HEK293 (cell line): ENCODE measurements around the gene NTN3.
A peak's percentile ranks its signal among the peaks of the same experiment; 100 is the strongest.

Experiments used
- KLF10 ChIP-seq: fragments of 450-650 bp; IDR thresholded peaks from 2 replicates; pipeline ENCODE4 v1.5.1; 2018; ENCODE audit warnings: missing biosample characterization, mild to moderate bottlenecking, missing genetic modification characterization
- OSR2 ChIP-seq: fragments of 450-650 bp; formaldehyde crosslinking; IDR thresholded peaks from 2 replicates; pipeline ENCODE4 v1.5.1; 2016; ENCODE audit warnings: missing biosample characterization, missing genetic modification characterization
- YY1 ChIP-seq: fragments of 450-650 bp; formaldehyde crosslinking; IDR thresholded peaks from 2 replicates; pipeline ENCODE4 v1.5.1; 2018; ENCODE audit warnings: missing biosample characterization, missing genetic modification characterization
- ZNF155 ChIP-seq: fragments of 450-650 bp; formaldehyde crosslinking; IDR thresholded peaks from 2 replicates; pipeline ENCODE4 v1.5.1; 2016; ENCODE audit warnings: missing biosample characterization, missing genetic modification characterization
- ZNF274 ChIP-seq, 2 experiments: fragments of 200-500 bp in 1 of 2; fragments of 450-650 bp in 1 of 2; sonication (Bioruptor generic) in 1 of 2; formaldehyde crosslinking in 1 of 2; IDR thresholded peaks; 2 replicates each; pipeline versions ENCODE4 v1.5.1 to v1.6.1; 2014 to 2016; ENCODE audit warnings: borderline replicate concordance in 1 of 2, inconsistent platforms in 1 of 2, low read length in 1 of 2, missing biosample characterization in 1 of 2, missing genetic modification characterization in 1 of 2
- ZNF830 ChIP-seq: fragments of 450-650 bp; IDR thresholded peaks from 2 replicates; pipeline ENCODE4 v1.5.0; 2018; ENCODE audit warnings: missing biosample characterization, missing genetic modification characterization, low read depth, mild to moderate bottlenecking, moderate library complexity
- TF ChIP-seq, protein P1 (sequence below): fragments of 450-650 bp; formaldehyde crosslinking; IDR thresholded peaks from 2 replicates; pipeline ENCODE4 v1.5.1; 2016; ENCODE audit warnings: missing biosample characterization, missing genetic modification characterization
- TF ChIP-seq, protein P2 (sequence below): fragments of 450-650 bp; formaldehyde crosslinking; IDR thresholded peaks from 2 replicates; pipeline ENCODE4 v1.5.1; 2016; ENCODE audit warnings: missing biosample characterization, missing genetic modification characterization, low read depth
- TF ChIP-seq, protein P3 (sequence below): fragments of 450-650 bp; formaldehyde crosslinking; IDR thresholded peaks from 2 replicates; pipeline ENCODE4 v1.5.1; 2016; ENCODE audit warnings: missing biosample characterization, missing genetic modification characterization

DNA sequence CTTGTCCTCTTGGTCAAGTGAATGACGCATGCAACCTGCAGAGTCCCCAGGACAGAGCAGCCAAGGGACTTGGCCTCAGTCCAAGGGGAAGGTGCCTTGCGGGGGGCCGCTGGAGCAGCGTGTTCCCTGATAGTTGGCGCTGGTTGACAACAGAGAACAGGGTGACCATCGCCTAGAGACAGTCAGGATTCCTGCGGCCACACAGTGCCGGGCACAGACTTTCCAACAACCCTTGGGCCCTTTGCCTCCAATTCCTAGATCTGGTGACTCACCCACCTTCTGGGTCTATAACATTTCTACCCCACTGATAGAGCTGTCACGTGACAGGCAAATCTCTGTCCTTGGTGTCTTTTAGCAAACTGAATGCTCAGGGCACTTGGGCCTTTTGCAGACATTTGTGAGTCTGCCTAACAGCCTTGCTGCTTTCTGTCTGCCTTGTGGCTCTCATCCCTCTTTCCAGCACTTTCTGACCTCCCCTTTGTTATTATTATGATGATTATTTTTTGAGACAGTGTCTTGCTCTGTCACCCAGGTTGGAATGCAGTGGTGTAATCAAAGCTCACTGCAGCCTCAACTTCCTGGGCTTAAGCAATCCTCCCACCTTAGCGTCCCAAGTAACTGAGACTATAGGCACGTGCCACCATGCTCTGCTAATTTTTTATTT, 23.0 kb upstream of the NTN3 start:
- TF ChIP-seq ZNF274 (IDR thresholded peaks at IDR 0.05; ENCODE audit: low read length), result no peak
- no peak for TF ChIP-seq ZNF274 (tag by site-specific recombination; IDR thresholded peaks at IDR 0.05; ENCODE audit: borderline replicate concordance)
- TF ChIP-seq, protein P1, sequence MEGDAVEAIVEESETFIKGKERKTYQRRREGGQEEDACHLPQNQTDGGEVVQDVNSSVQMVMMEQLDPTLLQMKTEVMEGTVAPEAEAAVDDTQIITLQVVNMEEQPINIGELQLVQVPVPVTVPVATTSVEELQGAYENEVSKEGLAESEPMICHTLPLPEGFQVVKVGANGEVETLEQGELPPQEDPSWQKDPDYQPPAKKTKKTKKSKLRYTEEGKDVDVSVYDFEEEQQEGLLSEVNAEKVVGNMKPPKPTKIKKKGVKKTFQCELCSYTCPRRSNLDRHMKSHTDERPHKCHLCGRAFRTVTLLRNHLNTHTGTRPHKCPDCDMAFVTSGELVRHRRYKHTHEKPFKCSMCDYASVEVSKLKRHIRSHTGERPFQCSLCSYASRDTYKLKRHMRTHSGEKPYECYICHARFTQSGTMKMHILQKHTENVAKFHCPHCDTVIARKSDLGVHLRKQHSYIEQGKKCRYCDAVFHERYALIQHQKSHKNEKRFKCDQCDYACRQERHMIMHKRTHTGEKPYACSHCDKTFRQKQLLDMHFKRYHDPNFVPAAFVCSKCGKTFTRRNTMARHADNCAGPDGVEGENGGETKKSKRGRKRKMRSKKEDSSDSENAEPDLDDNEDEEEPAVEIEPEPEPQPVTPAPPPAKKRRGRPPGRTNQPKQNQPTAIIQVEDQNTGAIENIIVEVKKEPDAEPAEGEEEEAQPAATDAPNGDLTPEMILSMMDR (tag by site-specific recombination), result no peak
- TF ChIP-seq, protein P2, sequence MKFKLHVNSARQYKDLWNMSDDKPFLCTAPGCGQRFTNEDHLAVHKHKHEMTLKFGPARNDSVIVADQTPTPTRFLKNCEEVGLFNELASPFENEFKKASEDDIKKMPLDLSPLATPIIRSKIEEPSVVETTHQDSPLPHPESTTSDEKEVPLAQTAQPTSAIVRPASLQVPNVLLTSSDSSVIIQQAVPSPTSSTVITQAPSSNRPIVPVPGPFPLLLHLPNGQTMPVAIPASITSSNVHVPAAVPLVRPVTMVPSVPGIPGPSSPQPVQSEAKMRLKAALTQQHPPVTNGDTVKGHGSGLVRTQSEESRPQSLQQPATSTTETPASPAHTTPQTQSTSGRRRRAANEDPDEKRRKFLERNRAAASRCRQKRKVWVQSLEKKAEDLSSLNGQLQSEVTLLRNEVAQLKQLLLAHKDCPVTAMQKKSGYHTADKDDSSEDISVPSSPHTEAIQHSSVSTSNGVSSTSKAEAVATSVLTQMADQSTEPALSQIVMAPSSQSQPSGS, result no peak
- no peak for TF ChIP-seq OSR2 (tag by site-specific recombination)
- no peak for TF ChIP-seq KLF10
- TF ChIP-seq, protein P3, sequence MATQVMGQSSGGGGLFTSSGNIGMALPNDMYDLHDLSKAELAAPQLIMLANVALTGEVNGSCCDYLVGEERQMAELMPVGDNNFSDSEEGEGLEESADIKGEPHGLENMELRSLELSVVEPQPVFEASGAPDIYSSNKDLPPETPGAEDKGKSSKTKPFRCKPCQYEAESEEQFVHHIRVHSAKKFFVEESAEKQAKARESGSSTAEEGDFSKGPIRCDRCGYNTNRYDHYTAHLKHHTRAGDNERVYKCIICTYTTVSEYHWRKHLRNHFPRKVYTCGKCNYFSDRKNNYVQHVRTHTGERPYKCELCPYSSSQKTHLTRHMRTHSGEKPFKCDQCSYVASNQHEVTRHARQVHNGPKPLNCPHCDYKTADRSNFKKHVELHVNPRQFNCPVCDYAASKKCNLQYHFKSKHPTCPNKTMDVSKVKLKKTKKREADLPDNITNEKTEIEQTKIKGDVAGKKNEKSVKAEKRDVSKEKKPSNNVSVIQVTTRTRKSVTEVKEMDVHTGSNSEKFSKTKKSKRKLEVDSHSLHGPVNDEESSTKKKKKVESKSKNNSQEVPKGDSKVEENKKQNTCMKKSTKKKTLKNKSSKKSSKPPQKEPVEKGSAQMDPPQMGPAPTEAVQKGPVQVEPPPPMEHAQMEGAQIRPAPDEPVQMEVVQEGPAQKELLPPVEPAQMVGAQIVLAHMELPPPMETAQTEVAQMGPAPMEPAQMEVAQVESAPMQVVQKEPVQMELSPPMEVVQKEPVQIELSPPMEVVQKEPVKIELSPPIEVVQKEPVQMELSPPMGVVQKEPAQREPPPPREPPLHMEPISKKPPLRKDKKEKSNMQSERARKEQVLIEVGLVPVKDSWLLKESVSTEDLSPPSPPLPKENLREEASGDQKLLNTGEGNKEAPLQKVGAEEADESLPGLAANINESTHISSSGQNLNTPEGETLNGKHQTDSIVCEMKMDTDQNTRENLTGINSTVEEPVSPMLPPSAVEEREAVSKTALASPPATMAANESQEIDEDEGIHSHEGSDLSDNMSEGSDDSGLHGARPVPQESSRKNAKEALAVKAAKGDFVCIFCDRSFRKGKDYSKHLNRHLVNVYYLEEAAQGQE, result peak; percentile 85
- TF ChIP-seq ZNF830 (tag by site-specific recombination), result no peak
- TF ChIP-seq YY1 (tag by site-specific recombination), result no peak
- TF ChIP-seq ZNF155 (tag by site-specific recombination), result no peak
